OCI-M2 (cell line): Measurements from ENCODE around the gene FAM107B.

Source experiments
- DNase-seq: peaks from one replicate; lab custom pipeline; 2025; ENCODE audit not compliant: unreplicated experiment; lab: John Stamatoyannopoulos, UW

FAM107B gene

GRCh38 chr10:14476641-14477407 lies 297.9 kb downstream of the FAM107B start:
- DNase-seq, result no peak

DNA sequence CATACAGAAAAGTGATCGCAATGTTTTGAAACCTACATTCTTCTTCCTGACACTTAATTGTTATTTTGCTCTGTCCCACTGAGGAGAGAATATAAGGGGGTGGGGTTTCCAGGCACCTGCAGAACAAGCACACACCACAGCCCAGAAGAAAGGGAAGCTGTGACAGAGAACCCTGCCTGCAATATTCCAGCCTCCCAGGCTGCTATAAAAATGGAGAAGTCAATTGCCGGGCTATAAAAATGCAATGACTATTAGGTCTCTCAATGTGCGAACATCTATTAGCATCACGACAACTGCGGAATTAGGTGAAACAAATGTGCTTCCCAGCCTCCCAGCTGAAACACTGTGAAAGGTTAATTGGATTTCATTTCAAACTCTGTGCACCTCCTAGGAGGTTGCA lies 298.7 kb downstream of the FAM107B start:
- no peak for DNase-seq

DNA sequence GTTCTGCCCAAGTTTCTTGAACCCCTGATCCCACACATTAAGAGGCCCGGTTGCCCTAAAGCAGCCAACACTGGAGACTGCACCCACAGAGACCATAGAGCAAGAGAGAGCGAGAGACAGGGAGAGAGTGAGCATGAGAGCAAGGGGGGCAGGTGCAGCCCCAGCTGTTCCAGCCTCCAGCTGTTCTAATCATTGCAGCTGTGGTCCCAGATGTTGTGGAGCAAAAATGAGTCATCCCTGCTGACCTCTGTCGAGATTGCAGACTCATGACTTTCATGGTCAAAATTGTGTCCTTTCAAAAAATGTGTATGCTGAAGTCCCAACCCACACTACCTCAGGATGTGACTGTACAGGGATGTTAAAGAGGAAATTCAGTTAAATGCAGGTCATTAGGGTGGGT lies 300.0 kb downstream of the FAM107B start:
- DNase-seq, result no peak

GRCh38 chr10:14470920-14471319 lies 303.8 kb downstream of the FAM107B start:
- no peak for DNase-seq

- DNase-seq, result no peak
These were observed 306.0 kb downstream of the FAM107B start for GRCh38 chr10:14468726-14469125.
